SK-N-SH treated with all-trans-retinoic acid at 6 μM for 48 hours (cell line): ENCODE data around the gene IKBKE.

Experiments used
- ATAC-seq: fragments of 200-7000 bp; cut with Tn5 transposase; 3 replicates; pipeline ENCODE4 v1.9.1; 2020; ENCODE audit warnings: mild to moderate bottlenecking, moderate library complexity
- ARNTL ChIP-seq: fragments of 450-650 bp; formaldehyde crosslinking; IDR thresholded peaks from 2 replicates; pipeline ENCODE4 v1.5.0; 2020; ENCODE audit warnings: low read depth, mild to moderate bottlenecking, moderate library complexity, borderline replicate concordance
- BACH2 ChIP-seq: fragments of 250-450 bp; sonication (Bioruptor Pico); IDR thresholded peaks from 2 replicates; pipeline ENCODE4 v1.9.0; 2021; ENCODE audit warnings: mild to moderate bottlenecking, borderline replicate concordance
- CREB5 ChIP-seq: fragments of 250-450 bp; sonication (Bioruptor Pico); IDR thresholded peaks from 2 replicates; pipeline ENCODE4 v1.5.1; 2020; ENCODE audit warnings: low read depth, mild to moderate bottlenecking, moderate library complexity
- CSDC2 ChIP-seq: fragments of 250-450 bp; sonication (Bioruptor Pico); IDR thresholded peaks from 2 replicates; pipeline ENCODE4 v1.5.0; 2020; ENCODE audit warnings: mild to moderate bottlenecking, moderate library complexity
- CSRNP3 ChIP-seq: fragments of 250-450 bp; sonication (Bioruptor Pico); IDR thresholded peaks from 2 replicates; pipeline ENCODE4 v1.5.1; 2021; ENCODE audit warnings: mild to moderate bottlenecking, moderate library complexity
- ESRRG ChIP-seq: fragments of 250-450 bp; sonication (Bioruptor Pico); IDR thresholded peaks from 2 replicates; pipeline ENCODE4 v1.6.1; 2021; ENCODE audit warnings: mild to moderate bottlenecking
- GLIS3 ChIP-seq: fragments of 250-450 bp; sonication (Bioruptor Pico); IDR thresholded peaks from 2 replicates; pipeline ENCODE4 v1.5.0; 2020; ENCODE audit warnings: mild to moderate bottlenecking, moderate library complexity
- ISL1 ChIP-seq: fragments of 250-450 bp; sonication (Bioruptor Pico); IDR thresholded peaks from 2 replicates; pipeline ENCODE4 v2.1.2; 2022; ENCODE audit warnings: mild to moderate bottlenecking, moderate library complexity
- OSR1 ChIP-seq: fragments of 250-450 bp; sonication (Bioruptor Pico); IDR thresholded peaks from 2 replicates; pipeline ENCODE4 v1.8.0; 2022; ENCODE audit warnings: moderate library complexity, mild to moderate bottlenecking, inconsistent platforms
- PATZ1 ChIP-seq: fragments of 250-450 bp; sonication (Bioruptor Pico); IDR thresholded peaks from 2 replicates; pipeline ENCODE4 v1.8.0; 2020; ENCODE audit warnings: mild to moderate bottlenecking, moderate library complexity, borderline replicate concordance
- POU6F1 ChIP-seq: fragments of 250-450 bp; sonication (Bioruptor Pico); IDR thresholded peaks from 2 replicates; pipeline ENCODE4 v1.8.0; 2021; ENCODE audit warnings: low read depth, mild to moderate bottlenecking, moderate library complexity, borderline replicate concordance
- PPARA ChIP-seq: fragments of 250-450 bp; sonication (Bioruptor Pico); IDR thresholded peaks from 2 replicates; pipeline ENCODE4 v1.5.0; 2020; ENCODE audit warnings: mild to moderate bottlenecking, borderline replicate concordance
- RARB ChIP-seq: fragments of 250-450 bp; sonication (Bioruptor Pico); IDR thresholded peaks from 2 replicates; pipeline ENCODE4 v1.8.0; 2021; ENCODE audit warnings: mild to moderate bottlenecking, moderate library complexity
- SNAI2 ChIP-seq: fragments of 250-450 bp; sonication (Bioruptor Pico); IDR thresholded peaks from 2 replicates; pipeline ENCODE4 v1.5.0; 2020; ENCODE audit warnings: mild to moderate bottlenecking, moderate library complexity
- TOX ChIP-seq: fragments of 250-450 bp; sonication (Bioruptor Pico); IDR thresholded peaks from 2 replicates; pipeline ENCODE4 v1.8.0; 2021; ENCODE audit warnings: mild to moderate bottlenecking, moderate library complexity, borderline replicate concordance
- TSHZ2 ChIP-seq: fragments of 250-450 bp; sonication (Bioruptor Pico); IDR thresholded peaks from 2 replicates; pipeline ENCODE4 v1.5.0; 2020; ENCODE audit warnings: mild to moderate bottlenecking, moderate library complexity
- ZC3H10 ChIP-seq: fragments of 250-450 bp; sonication (Bioruptor Pico); IDR thresholded peaks from 2 replicates; pipeline ENCODE4 v1.5.1; 2021; ENCODE audit warnings: mild to moderate bottlenecking, moderate library complexity
- ZFP3 ChIP-seq: fragments of 250-450 bp; sonication (Bioruptor Pico); IDR thresholded peaks from 2 replicates; pipeline ENCODE4 v1.5.0; 2020; ENCODE audit warnings: mild to moderate bottlenecking, moderate library complexity
- ZFP30 ChIP-seq: fragments of 450-650 bp; formaldehyde crosslinking; IDR thresholded peaks from 2 replicates; pipeline ENCODE4 v1.5.0; 2022; ENCODE audit warnings: mild to moderate bottlenecking, moderate library complexity
- ZNF565 ChIP-seq: fragments of 450-650 bp; formaldehyde crosslinking; conservative IDR thresholded peaks from 2 replicates; pipeline ENCODE4 v1.5.0; 2020; ENCODE audit warnings: low read depth, mild to moderate bottlenecking, moderate library complexity

Gene IKBKE

GRCh38 chr1:206422525-206422924, 47.8 kb upstream of the IKBKE start (continued):
- no peak for TF ChIP-seq TSHZ2
- no peak for TF ChIP-seq CSDC2 (CRISPR knock-in tag)

- ATAC-seq = no peak
- TF ChIP-seq POU6F1 (CRISPR knock-in tag) (no peak), ZNF565 (CRISPR knock-in tag) (no peak), ISL1 (no peak), ZC3H10 (no peak), RARB (CRISPR knock-in tag) (no peak), OSR1 (CRISPR knock-in tag) (no peak), ESRRG (no peak), TOX (no peak), ZFP3 (CRISPR knock-in tag) (no peak), CREB5 (CRISPR knock-in tag) (no peak), GLIS3 (no peak), PPARA (no peak), CSDC2 (CRISPR knock-in tag) (no peak), BACH2 (CRISPR knock-in tag) (no peak)
These were observed 43.0 kb upstream of the IKBKE start for GRCh38 chr1:206427291-206427690.

GRCh38 chr1:206429421-206429820, 40.9 kb upstream of the IKBKE start:
- no peak for TF ChIP-seq TOX
- no peak for TF ChIP-seq RARB (CRISPR knock-in tag)
- TF ChIP-seq CREB5 (CRISPR knock-in tag) = no peak
- no peak for TF ChIP-seq BACH2 (CRISPR knock-in tag)
- TF ChIP-seq ZFP3 (CRISPR knock-in tag) = no peak
- ATAC-seq = no peak

GRCh38 chr1:206430031-206430983, 40.0 kb upstream of the IKBKE start:
- ATAC-seq = no peak
- TF ChIP-seq ZFP3 (CRISPR knock-in tag) (no peak), ZC3H10 (no peak), OSR1 (CRISPR knock-in tag) (no peak), ESRRG (no peak), ARNTL (CRISPR knock-in tag) (no peak), TOX (no peak), PATZ1 (no peak), CSDC2 (CRISPR knock-in tag) (no peak), SNAI2 (CRISPR knock-in tag) (no peak), BACH2 (CRISPR knock-in tag) (no peak), ISL1 (no peak), CSRNP3 (CRISPR knock-in tag) (no peak), ZFP30 (CRISPR knock-in tag) (no peak), PPARA (no peak), GLIS3 (no peak), RARB (CRISPR knock-in tag) (no peak), ZNF565 (CRISPR knock-in tag) (no peak), TSHZ2 (no peak)
